HFFc6 (cell line): ENCODE results near the gene PHKA2. TPM values are rescaled to one million over a fixed set of nuclear protein-coding genes. Genes with fewer than 3 reads are reported as not detected.
A peak's percentile ranks its signal among the peaks of the same experiment; 100 is the strongest.

Experiments
- DNase-seq: peaks from one replicate; pipeline ENCODE4 v3.0.0-alpha.2; 2018
- H3K27ac Mint-ChIP-seq: 2 replicates; pipeline ENCODE4 v1.8.0; 2020; ENCODE audit warnings: mild to moderate bottlenecking, mixed read lengths
- H3K27me3 Mint-ChIP-seq: 2 replicates; pipeline ENCODE4 v1.8.0; 2021; ENCODE audit warnings: mild to moderate bottlenecking, moderate library complexity, mixed read lengths; ENCODE audit not compliant: insufficient read depth
- H3K36me3 Mint-ChIP-seq: 2 replicates; pipeline ENCODE4 v1.8.0; 2021; ENCODE audit warnings: low read depth, mixed read lengths
- H3K4me1 Mint-ChIP-seq: 2 replicates; pipeline ENCODE4 v1.8.0; 2020; ENCODE audit warnings: low read depth, mixed read lengths
- H3K4me3 Mint-ChIP-seq: 2 replicates; pipeline ENCODE4 v1.8.0; 2020; ENCODE audit warnings: mild to moderate bottlenecking, moderate library complexity, mixed read lengths
- H3K9me3 Mint-ChIP-seq: 2 replicates; pipeline ENCODE4 v1.8.0; 2020; ENCODE audit warnings: mild to moderate bottlenecking, mixed read lengths
- CTCF ChIP-seq: fragments of 200-600 bp; sonication (generic); IDR thresholded peaks from 2 replicates; pipeline ENCODE4 v1.5.0; 2021; ENCODE audit warnings: antibody characterized with exemption, mild to moderate bottlenecking
- total RNA-seq, 6 experiments: library from RNA; stranded (reverse); fragmentation: NEBNext Ultra II Directional; extraction: Animal tissue kit (Norgen Biotek cat#: 25700); gene quantifications; 2 replicates in 1 of 6; 3 replicates in 5 of 6; pipeline ENCODE4 v1.2.3, GENCODE V29; 2021

Gene PHKA2
- total RNA-seq, 6 experiments from 2014 or later = 12.2 to 18.2 (median 16.9) TPM

GRCh38 chrX:18875256-18875878 is 108.5 kb downstream of the PHKA2 start:
- no peak for DNase-seq
- no peak for TF ChIP-seq CTCF
- H3K9me3 Mint-ChIP-seq = no peaks in the 10 kb centered on the region
- H3K27me3 Mint-ChIP-seq = peaks cover 34% of the 10 kb centered on the region
- peaks cover 10% of the 10 kb centered on the region for H3K4me1 Mint-ChIP-seq
- H3K4me3 Mint-ChIP-seq = no peak overlapping the region
- no peak overlapping the region for H3K27ac Mint-ChIP-seq
- H3K36me3 Mint-ChIP-seq = no peaks in the 10 kb centered on the region

- Mint-ChIP-seq H3K27ac (no peak overlapping the region), H3K4me3 (no peak overlapping the region), H3K36me3 (no peaks in the 10 kb centered on the region), H3K9me3 (no peaks in the 10 kb centered on the region), H3K4me1 (peaks cover 10% of the 10 kb centered on the region), H3K27me3 (peaks cover 35% of the 10 kb centered on the region)
- no peak for DNase-seq
- TF ChIP-seq CTCF = no peak
Observed at GRCh38 chrX:18874560-18875255, 109.2 kb downstream of the PHKA2 start.

GRCh38 chrX:18873836-18874235 is 110.1 kb downstream of the PHKA2 start:
- Mint-ChIP-seq H3K4me3 (no peak overlapping the region), H3K27me3 (peaks cover 29% of the 10 kb centered on the region), H3K4me1 (peaks cover 10% of the 10 kb centered on the region), H3K9me3 (no peaks in the 10 kb centered on the region), H3K27ac (no peak overlapping the region), H3K36me3 (no peaks in the 10 kb centered on the region)
- no peak for DNase-seq
- TF ChIP-seq CTCF = no peak

GRCh38 chrX:18873189-18873791 is 110.6 kb downstream of the PHKA2 start:
- Mint-ChIP-seq H3K4me1 (peaks cover 10% of the 10 kb centered on the region), H3K27me3 (peaks cover 24% of the 10 kb centered on the region), H3K36me3 (no peaks in the 10 kb centered on the region), H3K4me3 (no peak overlapping the region), H3K27ac (0 out of 2 replicates have a peak overlapping the region, but pooled peaks have one; percentile 26), H3K9me3 (no peaks in the 10 kb centered on the region)
- DNase-seq = peak; percentile 66
- no peak for TF ChIP-seq CTCF

GRCh38 chrX:18872621-18873020 is 111.3 kb downstream of the PHKA2 start:
- no peak for DNase-seq
- Mint-ChIP-seq H3K27ac (0 out of 2 replicates have a peak overlapping the region, but pooled peaks have one; percentile 26), H3K27me3 (peaks cover 24% of the 10 kb centered on the region), H3K4me1 (peaks cover 10% of the 10 kb centered on the region), H3K36me3 (no peaks in the 10 kb centered on the region), H3K9me3 (no peaks in the 10 kb centered on the region), H3K4me3 (no peak overlapping the region)
- no peak for TF ChIP-seq CTCF
